ENCODE data around the gene CFAP119. TPM values are rescaled to one million over a fixed set of nuclear protein-coding genes. Genes with fewer than 3 reads are reported as not detected.

Gene CFAP119
- total RNA-seq, 4 donors from 2014 or later: 3.7 to 12.6 (median 8.2) TPM

- Histone ChIP-seq H3K9me3 (no peaks in the 10 kb centered on the region), H3K36me3 (peaks cover 0 to 48% (median 13%) of the 10 kb centered on the region in 3 donors), H3K27me3 (no peaks in the 10 kb centered on the region), H3K27ac (peak overlapping the region in 2 of 4 donors; percentile 56 to 88), H3K4me3 (no peak overlapping the region), H3K4me1 (peaks cover 0 to 35% (median 4%) of the 10 kb centered on the region in 4 donors)
- no peak for TF ChIP-seq EP300 (IDR thresholded peaks at IDR 0.05)
- no peak for TF ChIP-seq POLR2A (IDR thresholded peaks at IDR 0.05)
- no peak for TF ChIP-seq CTCF (IDR thresholded peaks at IDR 0.05)
- DNase-seq (ENCODE audit: low spot score in 2 of 2): no peak
- WGBS, 2 donors: 87 to 91% methylated on average over 9 of the region's 9 CpGs
These were observed 15.2 kb downstream of the CFAP119 start for GRCh38 chr16:30746638-30747175.

GRCh38 chr16:30745082-30745481, 16.8 kb downstream of the CFAP119 start:
- no peak for DNase-seq (ENCODE audit: low spot score in 2 of 2)
- Histone ChIP-seq H3K9me3 (no peaks in the 10 kb centered on the region), H3K4me1 (peaks cover 0 to 51% (median 6%) of the 10 kb centered on the region in 4 donors), H3K4me3 (no peak overlapping the region), H3K36me3 (peaks cover 0 to 47% (median 8%) of the 10 kb centered on the region in 3 donors), H3K27ac (peak overlapping the region in 1 of 4 donors; percentile 83), H3K27me3 (no peaks in the 10 kb centered on the region)
- WGBS, 2 donors: 76 to 82% methylated on average over 2 of the region's 2 CpGs
- TF ChIP-seq CTCF (IDR thresholded peaks at IDR 0.05) (no peak), POLR2A (IDR thresholded peaks at IDR 0.05) (no peak), EP300 (IDR thresholded peaks at IDR 0.05) (no peak)

GRCh38 chr16:30744183-30744582, 17.7 kb downstream of the CFAP119 start:
- Histone ChIP-seq H3K9me3 (no peaks in the 10 kb centered on the region), H3K4me3 (no peak overlapping the region), H3K36me3 (peaks cover 3 to 56% (median 12%) of the 10 kb centered on the region in 3 donors), H3K4me1 (peaks cover 0 to 48% (median 9%) of the 10 kb centered on the region in 4 donors), H3K27ac (peak overlapping the region in 3 of 4 donors; percentile 55 to 83 (median 68)), H3K27me3 (no peaks in the 10 kb centered on the region)
- peak in 1 of 2 donors; percentile 75 for DNase-seq (ENCODE audit: low spot score in 2 of 2)
- TF ChIP-seq EP300 (IDR thresholded peaks at IDR 0.05) (peak in 1 of 2 donors; percentile 62), POLR2A (IDR thresholded peaks at IDR 0.05) (no peak), CTCF (IDR thresholded peaks at IDR 0.05) (no peak)
- 58 to 59% methylated on average over 2 of the region's 2 CpGs for WGBS, 2 donors

DNA sequence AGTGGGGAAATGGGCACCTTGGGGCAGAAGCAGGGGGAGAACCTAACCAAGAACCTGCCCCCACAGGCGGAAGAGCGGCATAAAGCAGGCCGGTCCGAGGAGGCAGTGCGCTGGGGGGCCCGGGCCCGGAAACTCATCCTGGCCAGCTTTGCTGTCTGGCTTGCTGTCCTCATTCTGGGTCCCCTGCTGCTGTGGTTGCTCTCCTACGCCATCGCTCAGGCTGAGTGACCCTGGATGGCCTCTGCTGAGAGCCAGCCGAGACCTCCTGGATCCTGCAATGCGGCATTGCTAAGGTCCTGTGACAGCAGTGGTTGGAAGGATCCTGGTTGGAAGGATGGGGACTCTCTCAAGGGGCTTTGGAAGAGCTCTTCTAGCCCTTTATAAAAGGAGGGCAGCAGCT, 18.1 kb downstream of the CFAP119 start:
- peaks cover 0 to 46% (median 9%) of the 10 kb centered on the region in 4 donors for H3K4me1 ChIP-seq
- WGBS, 2 donors: 83% methylated on average over 10 to 11 of the region's 11 CpGs

More for the DNA sequence above, 18.1 kb downstream of the CFAP119 start:
- TF ChIP-seq CTCF (IDR thresholded peaks at IDR 0.05) (no peak), POLR2A (IDR thresholded peaks at IDR 0.05) (no peak), EP300 (IDR thresholded peaks at IDR 0.05) (no peak)
- Histone ChIP-seq H3K27ac (peak overlapping the region; percentile 41 to 83 (median 62)), H3K36me3 (peaks cover 3 to 60% (median 16%) of the 10 kb centered on the region in 3 donors), H3K4me3 (no peak overlapping the region), H3K9me3 (no peaks in the 10 kb centered on the region), H3K27me3 (no peaks in the 10 kb centered on the region)
- DNase-seq (ENCODE audit: low spot score in 2 of 2): peak in 1 of 2 donors; percentile 48

Measured in tibial nerve (tissue), 4 donors.